ENCODE measurements around the gene KLHL2.
"Not testable (repeated sequence)": the region's sequence is repeated elsewhere in the genome, so short reads cannot be mapped to it uniquely, and the experiment has no call there.

KLHL2 gene, protein sequence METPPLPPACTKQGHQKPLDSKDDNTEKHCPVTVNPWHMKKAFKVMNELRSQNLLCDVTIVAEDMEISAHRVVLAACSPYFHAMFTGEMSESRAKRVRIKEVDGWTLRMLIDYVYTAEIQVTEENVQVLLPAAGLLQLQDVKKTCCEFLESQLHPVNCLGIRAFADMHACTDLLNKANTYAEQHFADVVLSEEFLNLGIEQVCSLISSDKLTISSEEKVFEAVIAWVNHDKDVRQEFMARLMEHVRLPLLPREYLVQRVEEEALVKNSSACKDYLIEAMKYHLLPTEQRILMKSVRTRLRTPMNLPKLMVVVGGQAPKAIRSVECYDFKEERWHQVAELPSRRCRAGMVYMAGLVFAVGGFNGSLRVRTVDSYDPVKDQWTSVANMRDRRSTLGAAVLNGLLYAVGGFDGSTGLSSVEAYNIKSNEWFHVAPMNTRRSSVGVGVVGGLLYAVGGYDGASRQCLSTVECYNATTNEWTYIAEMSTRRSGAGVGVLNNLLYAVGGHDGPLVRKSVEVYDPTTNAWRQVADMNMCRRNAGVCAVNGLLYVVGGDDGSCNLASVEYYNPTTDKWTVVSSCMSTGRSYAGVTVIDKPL

DNA sequence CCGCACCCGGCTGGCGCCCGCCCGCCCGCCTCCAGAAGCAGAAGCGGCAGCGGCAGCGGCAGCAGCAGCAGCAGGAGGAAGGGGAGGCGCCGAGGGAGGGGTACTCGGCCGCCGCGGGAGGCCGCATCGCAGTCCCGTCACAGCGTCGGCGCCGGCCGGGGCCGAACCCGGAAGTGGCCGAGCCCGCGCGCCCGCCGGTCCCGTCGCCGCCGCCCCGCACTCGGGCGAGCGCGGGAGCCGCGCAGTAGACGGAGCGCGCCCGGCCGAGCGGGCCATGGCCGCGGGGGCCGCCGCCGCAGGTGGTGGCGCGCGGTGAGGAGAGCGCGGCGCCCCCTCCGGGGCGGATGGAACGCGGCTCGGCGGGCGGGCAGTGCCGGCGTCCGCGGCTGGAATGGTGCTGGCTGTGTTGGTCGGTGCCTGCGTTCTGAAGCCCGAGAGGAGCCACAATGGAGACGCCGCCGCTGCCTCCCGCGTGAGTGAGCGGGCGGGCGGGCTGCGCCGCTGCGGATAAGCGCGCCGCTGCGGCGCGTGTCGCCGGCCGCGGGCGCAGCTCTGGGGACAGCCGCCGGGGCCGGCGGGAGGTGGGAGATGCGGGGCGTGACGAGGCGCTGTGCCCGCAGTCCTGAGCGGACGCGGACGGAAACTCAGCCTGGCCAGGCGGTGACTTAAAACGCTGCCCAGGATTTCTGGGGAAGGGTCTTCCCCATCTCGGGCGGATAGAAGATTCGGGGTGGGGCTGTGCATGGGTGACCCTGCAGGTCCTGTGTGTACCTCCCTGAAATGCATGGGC is at the start of gene KLHL2:
TSS of gene KLHL2 (plus strand) at position 131 of the 790 bp plus-strand sequence. CDS start at position 447, 316 bp downstream.
- H3K36me3 ChIP-seq (ENCODE audit: insufficient read depth, insufficient read length, low read length): no peaks in the 10 kb centered on the region
- DNase-seq (ENCODE audit: low read depth, low spot score): peak; percentile 18

DNA sequence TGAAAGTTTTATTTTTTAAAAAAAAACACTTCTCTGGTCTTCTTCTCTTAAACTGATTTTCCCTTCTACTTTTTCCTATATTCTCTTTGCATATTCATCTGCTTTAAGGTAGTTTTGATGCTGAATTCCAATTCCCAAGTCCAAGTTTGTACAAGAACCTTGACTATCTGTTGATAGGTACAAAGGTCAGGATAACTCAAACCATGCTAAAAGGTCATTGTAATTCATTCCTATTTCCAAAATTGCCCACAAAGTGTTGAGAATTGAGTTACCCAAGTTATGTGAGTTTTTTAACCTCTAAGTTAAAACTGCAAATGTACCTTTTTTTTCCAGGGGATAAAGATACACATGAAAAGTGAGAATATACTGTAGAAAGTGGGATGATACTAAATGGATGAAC is 48.6 kb upstream of the KLHL2 start:
- H3K4me3 ChIP-seq (ENCODE audit: insufficient read length, low read depth): no peak overlapping the region
- TF ChIP-seq SUZ12 (IDR thresholded peaks at IDR 0.05; ENCODE audit: extremely low read depth, insufficient read depth, insufficient read length): no peak
- TF ChIP-seq ZNF274 (IDR thresholded peaks at IDR 0.05; ENCODE audit: low read depth, low read length): no peak
- no peak for DNase-seq (ENCODE audit: low read depth, low spot score)
- H3K9me3 ChIP-seq (ENCODE audit: insufficient read depth, low read length): peaks cover 4% of the 10 kb centered on the region; the same call in 1 of the 2 replicates
- H3K27me3 ChIP-seq (ENCODE audit: insufficient read depth, insufficient read length): no peaks in the 10 kb centered on the region
- H3K4me1 ChIP-seq (ENCODE audit: insufficient read depth, insufficient read length): no peaks in the 10 kb centered on the region
- no peak overlapping the region for H3K9ac ChIP-seq (ENCODE audit: insufficient read length, low read depth)
- H3K36me3 ChIP-seq (ENCODE audit: insufficient read depth, insufficient read length, low read length): no peaks in the 10 kb centered on the region

More for the DNA sequence above, at the start of gene KLHL2:
- peak within 1 kb of the TSS; percentile 83 for H3K9ac ChIP-seq (ENCODE audit: insufficient read length, low read depth)
- TF ChIP-seq SUZ12 (IDR thresholded peaks at IDR 0.05; ENCODE audit: extremely low read depth, insufficient read depth, insufficient read length): no peak
- no peak for TF ChIP-seq ZNF274 (IDR thresholded peaks at IDR 0.05; ENCODE audit: low read depth, low read length)
- no peak for TF ChIP-seq YY1 (IDR thresholded peaks at IDR 0.05; ENCODE audit: insufficient read depth, insufficient read length)
- peak within 1 kb of the TSS; percentile 74 for H3K4me3 ChIP-seq (ENCODE audit: insufficient read length, low read depth)
- H3K4me1 ChIP-seq (ENCODE audit: insufficient read depth, insufficient read length): peaks cover 3% of the 10 kb centered on the region
- no peaks in the 10 kb centered on the region for H3K9me3 ChIP-seq (ENCODE audit: insufficient read depth, low read length)
- peaks cover 34% of the 10 kb centered on the region for H3K27me3 ChIP-seq (ENCODE audit: insufficient read depth, insufficient read length)

DNA sequence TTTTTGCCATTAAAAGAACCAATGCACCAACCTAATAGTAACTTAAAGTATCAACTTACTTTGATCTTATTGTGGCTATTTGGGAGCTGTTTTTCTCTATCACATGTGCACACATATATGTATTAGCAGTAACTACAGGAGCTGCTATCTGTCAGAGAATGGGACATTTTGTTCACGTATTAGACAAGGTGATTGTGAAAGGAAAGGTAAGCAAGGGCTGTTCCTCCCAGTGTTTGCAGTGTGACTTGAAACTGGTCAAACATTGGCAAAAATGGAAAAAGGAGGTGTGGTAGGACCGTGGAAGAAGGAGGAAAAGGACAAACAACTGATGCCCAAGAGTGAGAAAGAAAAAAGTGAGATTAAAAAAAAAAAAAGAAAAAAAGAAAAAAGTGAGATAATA is 43.1 kb upstream of the KLHL2 start:
- H3K9ac ChIP-seq (ENCODE audit: insufficient read length, low read depth): no peak overlapping the region
- no peaks in the 10 kb centered on the region; the same call in 1 of the 2 replicates for H3K9me3 ChIP-seq (ENCODE audit: insufficient read depth, low read length)
- TF ChIP-seq SUZ12 (IDR thresholded peaks at IDR 0.05; ENCODE audit: extremely low read depth, insufficient read depth, insufficient read length): no peak
- TF ChIP-seq YY1 (IDR thresholded peaks at IDR 0.05; ENCODE audit: insufficient read depth, insufficient read length): no peak
- no peak for TF ChIP-seq ZNF274 (IDR thresholded peaks at IDR 0.05; ENCODE audit: low read depth, low read length)
- H3K36me3 ChIP-seq (ENCODE audit: insufficient read depth, insufficient read length, low read length): no peaks in the 10 kb centered on the region
- no peak overlapping the region for H3K4me3 ChIP-seq (ENCODE audit: insufficient read length, low read depth)
- no peak for DNase-seq (ENCODE audit: low read depth, low spot score)
- no peaks in the 10 kb centered on the region for H3K27me3 ChIP-seq (ENCODE audit: insufficient read depth, insufficient read length)
- no peaks in the 10 kb centered on the region for H3K4me1 ChIP-seq (ENCODE audit: insufficient read depth, insufficient read length)

DNA sequence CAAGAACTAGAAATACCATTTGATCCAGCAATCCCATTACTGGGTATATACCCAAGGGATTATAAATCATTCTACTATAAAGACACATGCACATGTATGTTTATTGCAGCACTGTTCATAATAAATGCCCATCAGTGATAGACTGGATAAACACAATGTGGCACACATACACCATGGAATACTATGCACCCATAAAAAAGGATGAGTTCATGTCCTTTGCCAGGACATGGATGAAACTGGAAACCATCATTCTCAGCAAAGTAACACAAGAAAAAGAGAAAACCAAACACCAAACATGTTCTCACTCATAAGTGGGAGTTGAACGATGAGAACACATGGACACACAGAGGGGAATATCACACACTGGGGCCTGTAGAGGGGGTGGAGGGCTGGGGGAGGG is 40.5 kb upstream of the KLHL2 start:
- H3K9me3 ChIP-seq (ENCODE audit: insufficient read depth, low read length); H3K9ac ChIP-seq (ENCODE audit: insufficient read length, low read depth); H3K4me1 ChIP-seq (ENCODE audit: insufficient read depth, insufficient read length); DNase-seq (ENCODE audit: low read depth, low spot score); H3K4me3 ChIP-seq (ENCODE audit: insufficient read length, low read depth); H3K36me3 ChIP-seq (ENCODE audit: insufficient read depth, insufficient read length, low read length); H3K27me3 ChIP-seq (ENCODE audit: insufficient read depth, insufficient read length): not testable (repeated sequence)

DNA sequence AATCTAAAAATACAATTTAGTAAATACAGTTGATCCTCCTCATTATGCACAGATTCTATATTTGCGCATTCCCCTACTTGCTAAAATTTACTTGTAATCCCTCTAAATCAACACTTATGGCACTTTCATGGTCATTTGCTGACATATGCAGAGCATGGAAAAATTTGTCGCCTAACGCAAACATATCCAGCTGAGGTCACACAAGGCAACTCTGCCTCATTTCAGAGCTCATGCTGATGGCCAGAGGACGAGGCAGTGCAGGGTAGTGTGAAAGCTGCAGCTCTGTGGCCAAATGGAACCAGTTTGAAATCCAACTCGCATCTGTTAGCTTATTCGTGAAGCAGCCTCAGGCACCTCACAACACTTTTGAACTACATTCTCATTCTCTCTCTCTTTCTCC is 39.7 kb upstream of the KLHL2 start:
- Histone ChIP-seq H3K4me1 (ENCODE audit: insufficient read depth, insufficient read length) (no peaks in the 10 kb centered on the region), H3K4me3 (ENCODE audit: insufficient read length, low read depth) (no peak overlapping the region), H3K9me3 (ENCODE audit: insufficient read depth, low read length) (no peaks in the 10 kb centered on the region; the same call in 1 of the 2 replicates), H3K36me3 (ENCODE audit: insufficient read depth, insufficient read length, low read length) (no peaks in the 10 kb centered on the region), H3K27me3 (ENCODE audit: insufficient read depth, insufficient read length) (no peaks in the 10 kb centered on the region), H3K9ac (ENCODE audit: insufficient read length, low read depth) (no peak overlapping the region)
- TF ChIP-seq YY1 (IDR thresholded peaks at IDR 0.05; ENCODE audit: insufficient read depth, insufficient read length): no peak
- no peak for TF ChIP-seq ZNF274 (IDR thresholded peaks at IDR 0.05; ENCODE audit: low read depth, low read length)
- no peak for TF ChIP-seq SUZ12 (IDR thresholded peaks at IDR 0.05; ENCODE audit: extremely low read depth, insufficient read depth, insufficient read length)
- no peak for DNase-seq (ENCODE audit: low read depth, low spot score)

DNA sequence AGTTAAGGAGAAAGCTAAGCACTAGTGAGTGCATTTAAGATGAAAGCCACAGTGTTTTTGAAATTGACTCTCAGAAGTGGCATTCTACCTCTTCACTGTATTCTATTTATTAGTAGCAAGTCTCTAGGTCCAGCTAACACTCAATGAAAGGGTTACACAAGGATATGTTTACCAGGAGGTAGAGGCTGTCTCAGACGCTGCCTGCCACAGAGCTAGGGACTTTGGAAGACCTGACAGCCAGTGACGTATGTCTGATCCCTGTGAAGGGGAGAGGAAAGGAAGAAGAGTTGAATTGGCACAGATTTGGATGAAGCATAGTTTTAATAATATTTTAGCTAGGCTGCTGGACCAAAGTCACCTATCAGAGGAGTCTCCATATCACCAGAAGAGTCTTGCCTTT is 36.5 kb upstream of the KLHL2 start:
- TF ChIP-seq YY1 (IDR thresholded peaks at IDR 0.05; ENCODE audit: insufficient read depth, insufficient read length) (no peak), SUZ12 (IDR thresholded peaks at IDR 0.05; ENCODE audit: extremely low read depth, insufficient read depth, insufficient read length) (no peak), ZNF274 (IDR thresholded peaks at IDR 0.05; ENCODE audit: low read depth, low read length) (no peak)
- H3K9ac ChIP-seq (ENCODE audit: insufficient read length, low read depth): no peak overlapping the region
- H3K4me1 ChIP-seq (ENCODE audit: insufficient read depth, insufficient read length): no peaks in the 10 kb centered on the region
- DNase-seq (ENCODE audit: low read depth, low spot score): no peak
- H3K36me3 ChIP-seq (ENCODE audit: insufficient read depth, insufficient read length, low read length): no peaks in the 10 kb centered on the region
- H3K9me3 ChIP-seq (ENCODE audit: insufficient read depth, low read length): no peaks in the 10 kb centered on the region; the same call in 1 of the 2 replicates
- no peaks in the 10 kb centered on the region for H3K27me3 ChIP-seq (ENCODE audit: insufficient read depth, insufficient read length)
- H3K4me3 ChIP-seq (ENCODE audit: insufficient read length, low read depth): no peak overlapping the region

DNA sequence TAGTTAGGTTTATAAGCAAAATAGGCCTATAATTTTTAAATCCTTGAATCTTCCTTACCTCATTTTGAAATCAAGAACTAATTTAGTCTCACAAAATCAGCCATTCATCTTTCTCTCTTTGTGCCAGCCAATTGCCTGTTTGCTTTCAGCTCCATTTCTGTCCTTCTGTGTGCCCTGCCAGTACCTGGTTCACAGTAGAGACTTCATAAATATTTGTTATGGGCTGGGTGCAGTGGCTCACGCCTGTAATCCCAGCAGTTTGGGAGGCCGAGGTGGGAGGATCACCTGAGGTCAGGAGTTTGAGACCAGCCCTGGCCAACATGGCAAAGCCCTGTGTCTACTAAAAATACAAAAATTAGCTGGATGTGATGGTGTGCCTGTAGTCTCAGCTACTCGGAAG is 31.9 kb upstream of the KLHL2 start:
- H3K9me3 ChIP-seq (ENCODE audit: insufficient read depth, low read length); H3K4me1 ChIP-seq (ENCODE audit: insufficient read depth, insufficient read length); H3K9ac ChIP-seq (ENCODE audit: insufficient read length, low read depth); DNase-seq (ENCODE audit: low read depth, low spot score); H3K4me3 ChIP-seq (ENCODE audit: insufficient read length, low read depth); H3K27me3 ChIP-seq (ENCODE audit: insufficient read depth, insufficient read length); H3K36me3 ChIP-seq (ENCODE audit: insufficient read depth, insufficient read length, low read length): not testable (repeated sequence)

All from NT2/D1 (cell line).